Frontal cortex (tissue), 4 donors: ENCODE data around the gene PRRC2B. TPM values are rescaled to one million over a fixed set of nuclear protein-coding genes. Genes with fewer than 3 reads are reported as not detected.

Source experiments
- DNase-seq, 2 donors: peaks; one replicate each; pipeline ENCODE4 v3.0.0; 2012; ENCODE audit warnings: low spot score in 2 of 2
- FAIRE-seq: peaks from 2 replicates; lab custom pipeline; 2012; peaks lifted over from hg19 to GRCh38; lab: Jason Lieb, UNC
- total RNA-seq: library from RNA; depleted of rRNA; stranded (reverse); fragments of >200 nt; gene quantifications from one replicate; pipeline ENCODE4 v1.2.3, GENCODE V29; 2014
- donor health status: control.
- donor health status: control.
- donor health status: control.

The PRRC2B gene
- total RNA-seq, 1 donor from 2014 or later = 117 TPM

- FAIRE-seq = no peak
- no peak for DNase-seq
Observed at GRCh38 chr9:131405428-131405827, 11.5 kb downstream of the PRRC2B start.

- DNase-seq (no peak), FAIRE-seq (no peak)
Observed at GRCh38 chr9:131405858-131406537, 12.1 kb downstream of the PRRC2B start.

GRCh38 chr9:131406563-131407436 lies 12.9 kb downstream of the PRRC2B start:
- no peak for DNase-seq
- no peak for FAIRE-seq

GRCh38 chr9:131407717-131408195 lies 13.9 kb downstream of the PRRC2B start:
- no peak for FAIRE-seq
- peak in 1 of 2 donors; percentile 48 for DNase-seq

GRCh38 chr9:131409458-131409992 lies 15.6 kb downstream of the PRRC2B start:
- FAIRE-seq = no peak
- no peak for DNase-seq

GRCh38 chr9:131410044-131410491 lies 16.2 kb downstream of the PRRC2B start:
- no peak for DNase-seq
- no peak for FAIRE-seq

GRCh38 chr9:131411719-131412681 lies 18.1 kb downstream of the PRRC2B start:
- FAIRE-seq (no peak), DNase-seq (no peak)

- no peak for FAIRE-seq
- no peak for DNase-seq
Observed at GRCh38 chr9:131416509-131416908, 22.6 kb downstream of the PRRC2B start.

- DNase-seq = peak in 1 of 2 donors; percentile 40
- FAIRE-seq = no peak
Observed at GRCh38 chr9:131417264-131418142, 23.6 kb downstream of the PRRC2B start.

GRCh38 chr9:131418143-131419025 lies 24.5 kb downstream of the PRRC2B start:
- peak; percentile 53 to 64 for DNase-seq
- no peak for FAIRE-seq

GRCh38 chr9:131419026-131419614 lies 25.2 kb downstream of the PRRC2B start:
- DNase-seq (no peak), FAIRE-seq (no peak)

GRCh38 chr9:131419716-131420115 lies 25.8 kb downstream of the PRRC2B start:
- DNase-seq = no peak
- no peak for FAIRE-seq

- no peak for FAIRE-seq
Observed at GRCh38 chr9:131420980-131421624, 27.2 kb downstream of the PRRC2B start.

GRCh38 chr9:131421691-131422090 lies 27.8 kb downstream of the PRRC2B start:
- DNase-seq (no peak), FAIRE-seq (no peak)

More at GRCh38 chr9:131420980-131421624, 27.2 kb downstream of the PRRC2B start:
- DNase-seq = no peak

GRCh38 chr9:131422241-131422792 lies 28.4 kb downstream of the PRRC2B start:
- no peak for DNase-seq
- no peak for FAIRE-seq

GRCh38 chr9:131423171-131423581 lies 29.3 kb downstream of the PRRC2B start:
- DNase-seq (peak in 1 of 2 donors; percentile 51), FAIRE-seq (no peak)
